Epithelial cell of proximal tubule (primary cell): Measurements from ENCODE around the gene BCL7B. TPM values are rescaled to one million over a fixed set of nuclear protein-coding genes. Genes with fewer than 3 reads are reported as not detected.

ENCODE experiments used
- DNase-seq: peaks from one replicate; pipeline ENCODE4 v3.0.0-alpha.2; 2011; ENCODE audit warnings: low read depth
- H3K4me3 ChIP-seq: 2 replicates; pipeline ENCODE4 v1.5.1; 2011; ENCODE audit warnings: low read depth, mild to moderate bottlenecking, low read length
- total RNA-seq: library from RNA; depleted of rRNA; stranded (reverse); fragments of >200 nt; gene quantifications from 2 replicates; pipeline ENCODE4 v1.2.3, GENCODE V29; 2015
- TF ChIP-seq, protein P1 (sequence below): conservative IDR thresholded peaks from 2 replicates; pipeline ENCODE4 v1.5.1; 2012; ENCODE audit warnings: low read depth, mild to moderate bottlenecking, low read length

The BCL7B gene
- total RNA-seq, 1 donor from 2014 or later = 64.2 TPM

GRCh38 chr7:73519867-73520672 lies 37.4 kb downstream of the BCL7B start:
- TF ChIP-seq, protein P1, sequence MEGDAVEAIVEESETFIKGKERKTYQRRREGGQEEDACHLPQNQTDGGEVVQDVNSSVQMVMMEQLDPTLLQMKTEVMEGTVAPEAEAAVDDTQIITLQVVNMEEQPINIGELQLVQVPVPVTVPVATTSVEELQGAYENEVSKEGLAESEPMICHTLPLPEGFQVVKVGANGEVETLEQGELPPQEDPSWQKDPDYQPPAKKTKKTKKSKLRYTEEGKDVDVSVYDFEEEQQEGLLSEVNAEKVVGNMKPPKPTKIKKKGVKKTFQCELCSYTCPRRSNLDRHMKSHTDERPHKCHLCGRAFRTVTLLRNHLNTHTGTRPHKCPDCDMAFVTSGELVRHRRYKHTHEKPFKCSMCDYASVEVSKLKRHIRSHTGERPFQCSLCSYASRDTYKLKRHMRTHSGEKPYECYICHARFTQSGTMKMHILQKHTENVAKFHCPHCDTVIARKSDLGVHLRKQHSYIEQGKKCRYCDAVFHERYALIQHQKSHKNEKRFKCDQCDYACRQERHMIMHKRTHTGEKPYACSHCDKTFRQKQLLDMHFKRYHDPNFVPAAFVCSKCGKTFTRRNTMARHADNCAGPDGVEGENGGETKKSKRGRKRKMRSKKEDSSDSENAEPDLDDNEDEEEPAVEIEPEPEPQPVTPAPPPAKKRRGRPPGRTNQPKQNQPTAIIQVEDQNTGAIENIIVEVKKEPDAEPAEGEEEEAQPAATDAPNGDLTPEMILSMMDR = no peak
- H3K4me3 ChIP-seq = peak overlapping the region; percentile 77
- DNase-seq = no peak

DNA sequence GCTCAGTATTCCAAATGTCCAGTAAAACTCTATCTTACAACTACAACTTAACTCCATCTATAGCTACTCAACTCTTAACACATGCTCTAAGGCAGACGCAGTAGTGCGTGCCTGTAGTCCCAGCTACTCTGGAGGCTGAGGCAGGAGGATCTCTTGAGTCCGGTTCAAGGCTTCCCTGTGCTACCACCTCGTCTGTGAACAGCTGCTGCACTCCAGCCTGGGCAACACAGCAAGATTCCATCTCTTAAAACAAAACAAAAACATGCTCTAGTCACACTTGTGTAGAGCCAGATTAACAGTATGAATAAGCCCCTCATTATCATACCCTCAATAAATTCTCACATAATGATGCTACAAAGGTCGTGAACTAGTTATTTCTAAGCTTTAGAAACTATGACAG lies 39.0 kb downstream of the BCL7B start:
- no peak for DNase-seq
- TF ChIP-seq, protein P1 = no peak
- no peak overlapping the region for H3K4me3 ChIP-seq

DNA sequence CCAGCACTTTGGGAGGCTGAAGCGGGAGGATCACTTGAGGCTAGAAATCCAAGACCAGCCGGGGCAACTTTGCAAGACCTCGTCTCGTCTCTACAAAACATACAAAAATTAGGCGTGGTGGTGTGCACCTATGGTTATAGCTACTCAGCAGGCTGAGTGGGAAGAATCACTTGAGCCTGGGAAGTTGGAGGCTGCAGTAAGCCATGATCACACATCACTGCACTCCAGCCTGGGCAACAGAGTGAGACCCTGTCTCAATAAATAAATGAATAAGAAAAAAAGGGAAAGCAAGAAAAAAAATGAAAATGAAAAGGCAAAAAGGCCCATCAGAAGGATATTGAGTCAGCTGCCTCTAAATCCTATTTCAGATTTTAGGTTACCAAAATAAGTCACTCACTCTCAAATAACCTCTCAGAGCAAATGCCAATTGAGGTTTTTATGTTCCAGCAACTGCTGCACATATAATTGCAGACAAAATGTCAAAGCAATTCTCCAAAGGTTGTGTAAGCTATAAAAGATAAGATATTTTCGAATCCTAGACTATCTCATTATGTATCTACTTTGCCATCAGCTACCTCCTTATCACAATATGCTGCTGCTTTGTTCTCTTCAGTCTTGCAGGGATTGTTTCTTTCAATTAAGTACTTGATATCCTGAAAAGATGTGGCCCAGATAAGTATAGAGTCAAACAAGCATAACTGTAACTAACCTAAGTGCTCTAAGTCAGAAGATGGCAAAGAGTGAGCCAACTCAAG lies 40.1 kb downstream of the BCL7B start:
- TF ChIP-seq, protein P1 = no peak
- H3K4me3 ChIP-seq = no peak overlapping the region
- DNase-seq = no peak

DNA sequence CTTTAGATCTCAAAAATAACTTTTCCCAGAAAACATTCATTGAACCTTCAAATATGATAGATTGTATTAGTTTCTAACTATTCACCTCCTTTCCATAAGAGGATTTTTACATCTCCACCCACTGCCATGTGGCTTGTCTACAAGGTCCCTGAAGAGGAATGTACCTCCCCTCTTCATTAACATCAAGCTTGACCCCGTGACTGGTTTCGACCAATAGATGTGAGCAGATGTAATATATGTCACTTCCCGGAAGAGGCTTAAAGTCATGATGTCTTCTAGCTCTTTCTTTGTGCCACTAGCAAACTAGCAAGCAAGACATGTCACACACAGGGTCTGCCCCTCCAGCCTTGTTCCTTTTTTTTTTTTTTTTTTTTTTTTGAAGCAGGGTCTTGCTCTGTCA lies 42.3 kb downstream of the BCL7B start:
- DNase-seq = no peak
- H3K4me3 ChIP-seq = no peak overlapping the region
- TF ChIP-seq, protein P1 = no peak

DNA sequence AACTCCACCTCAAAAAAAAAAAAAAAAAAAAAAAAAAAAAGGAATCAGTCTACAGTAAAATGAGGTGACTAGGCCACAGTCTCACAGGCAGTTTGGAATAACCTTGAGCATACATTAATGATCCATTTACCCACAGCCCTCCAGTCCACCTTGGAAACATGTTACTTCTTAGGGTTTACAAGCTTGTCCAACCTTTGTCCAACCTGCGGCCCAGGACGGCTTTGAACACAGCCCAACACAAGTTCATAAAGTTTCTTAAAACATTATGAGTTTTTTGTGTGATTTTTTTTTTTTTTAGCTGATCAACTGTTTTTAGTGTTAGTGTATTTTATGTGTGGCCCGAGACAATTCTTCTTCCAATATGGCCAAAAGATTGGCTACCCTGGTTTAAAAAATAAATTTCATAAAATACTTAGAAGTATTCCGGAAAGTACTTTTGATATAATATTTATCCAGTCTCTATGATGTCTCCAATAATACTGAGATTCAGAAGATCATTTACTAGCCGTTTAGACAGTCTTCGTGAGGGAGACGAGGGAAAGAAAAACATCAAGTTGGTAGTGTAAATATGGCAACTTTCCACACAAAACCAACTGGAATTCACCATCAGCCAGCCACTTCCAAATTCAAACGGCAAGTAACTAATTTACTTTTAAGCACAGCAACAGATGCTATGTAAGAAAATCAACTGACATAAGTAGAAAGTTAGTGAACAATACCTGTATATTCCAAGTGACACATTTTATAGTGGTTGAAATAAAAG lies 45.3 kb downstream of the BCL7B start:
- TF ChIP-seq, protein P1 = no peak
- no peak overlapping the region for H3K4me3 ChIP-seq
- no peak for DNase-seq

- DNase-seq = no peak
- TF ChIP-seq, protein P1 = no peak
- no peak overlapping the region for H3K4me3 ChIP-seq
These were observed 48.0 kb downstream of the BCL7B start for GRCh38 chr7:73509463-73509862.
